OCI-LY7 (cell line): Measurements from ENCODE around the gene LTN1. TPM values are rescaled to one million over a fixed set of nuclear protein-coding genes. Genes with fewer than 3 reads are reported as not detected.

Source experiments
- BruUV-seq: library from RNA; stranded (reverse); fragments of 400-500 nt; replicated peaks from 2 replicates; lab custom pipeline; 2021; lab: Mats Ljungman, UMichigan
- CTCF ChIA-PET: fragments of 300-600 bp; sonication (Branson Sonifier 250); formaldehyde crosslinking; loops from one replicate; lab custom pipeline; 2022; ENCODE audit warnings: antibody characterized with exemption; ENCODE audit not compliant: unreplicated experiment; lab: Charles Lee
- POLR2A ChIA-PET: fragments of 300-600 bp; sonication (Branson Sonifier 250); formaldehyde crosslinking; loops from one replicate; lab custom pipeline; 2022; ENCODE audit warnings: antibody characterized with exemption; lab: Charles Lee
- DNase-seq: peaks from one replicate; pipeline ENCODE4 v3.0.0-alpha.2; 2015; ENCODE audit warnings: low spot score
- H2AFZ ChIP-seq: fragments of 200-600 bp; sonication (generic), shearing (Covaris generic); 2 replicates; pipeline ENCODE4 v1.6.1; 2014; ENCODE audit warnings: mild to moderate bottlenecking, antibody characterized with exemption, low read length, moderate library complexity
- H3K27ac ChIP-seq: fragments of 200-600 bp; sonication (generic); 2 replicates; pipeline ENCODE4 v1.5.1; 2014; ENCODE audit warnings: mixed run types, low read depth, mild to moderate bottlenecking, moderate library complexity, low read length, inconsistent platforms; ENCODE audit not compliant: poor library complexity, severe bottlenecking
- H3K36me3 ChIP-seq: fragments of 200-600 bp; sonication (generic); 2 replicates; pipeline ENCODE4 v1.6.1; 2014; ENCODE audit warnings: mild to moderate bottlenecking, antibody characterized with exemption, low read length, moderate library complexity, mixed read lengths; ENCODE audit not compliant: insufficient read depth
- H3K4me1 ChIP-seq: fragments of 200-600 bp; sonication (generic); 2 replicates; pipeline ENCODE4 v1.5.1; 2014; ENCODE audit warnings: mild to moderate bottlenecking, low read length; ENCODE audit not compliant: insufficient read depth, poor library complexity, severe bottlenecking
- H3K4me2 ChIP-seq: fragments of 200-600 bp; sonication (generic); 2 replicates; pipeline ENCODE4 v1.6.1; 2014; ENCODE audit warnings: mild to moderate bottlenecking, low read length
- H3K4me3 ChIP-seq: fragments of 200-600 bp; sonication (generic); 2 replicates; pipeline ENCODE4 v1.5.1; 2014; ENCODE audit warnings: mild to moderate bottlenecking, low read depth, low read length; ENCODE audit not compliant: poor library complexity, severe bottlenecking
- H3K79me2 ChIP-seq: fragments of 200-600 bp; sonication (generic); 2 replicates; pipeline ENCODE4 v1.6.1; 2016; ENCODE audit warnings: low read depth, mild to moderate bottlenecking, low read length, moderate library complexity, mixed read lengths; ENCODE audit not compliant: insufficient read depth
- H3K9me2 ChIP-seq: fragments of 200-600 bp; sonication (generic); 2 replicates; pipeline ENCODE4 v1.6.1; 2016; ENCODE audit warnings: mild to moderate bottlenecking, low read length, mixed read lengths; ENCODE audit not compliant: insufficient read depth
- H3K9me3 ChIP-seq: fragments of 200-600 bp; sonication (generic); 2 replicates; pipeline ENCODE4 v1.6.1; 2014; ENCODE audit warnings: mild to moderate bottlenecking, mixed run types, low read length, mixed read lengths
- H4K20me1 ChIP-seq: fragments of 200-600 bp; sonication (generic); 2 replicates; pipeline ENCODE4 v1.6.1; 2014; ENCODE audit warnings: mild to moderate bottlenecking, antibody characterized with exemption, low read length, moderate library complexity, mixed read lengths; ENCODE audit not compliant: insufficient read depth
- CTCF ChIP-seq: fragments of 200-600 bp; sonication (generic); conservative IDR thresholded peaks from 2 replicates; pipeline ENCODE4 v1.5.1; 2014; ENCODE audit warnings: mild to moderate bottlenecking, antibody characterized with exemption, low read length, moderate library complexity, mixed read lengths
- EZH2phosphoT487 ChIP-seq: fragments of 200-600 bp; sonication (generic); IDR thresholded peaks from 2 replicates; pipeline ENCODE4 v1.6.1; 2018; ENCODE audit warnings: low read depth, borderline replicate concordance, mild to moderate bottlenecking, mixed run types, antibody characterized with exemption, low read length, moderate library complexity, mixed read lengths
- intact Hi-C: fragments of 100-400 bp; cut with micrococcal nuclease; formaldehyde crosslinking; loops from one replicate; pipeline ENCODE4 v1.10.0; 2022; ENCODE audit not compliant: unreplicated experiment
- total RNA-seq, 2 experiments: library from RNA; depleted of rRNA in 1 of 2; stranded (reverse); fragments of >200 nt in 1 of 2; shearing (Covaris generic) in 1 of 2; gene quantifications; 2 replicates each; pipeline ENCODE4 v1.2.3, GENCODE V29; 2014 to 2022

LTN1 gene
- total RNA-seq, 2 experiments from 2014 or later: 18.4 to 32.6 TPM

DNA sequence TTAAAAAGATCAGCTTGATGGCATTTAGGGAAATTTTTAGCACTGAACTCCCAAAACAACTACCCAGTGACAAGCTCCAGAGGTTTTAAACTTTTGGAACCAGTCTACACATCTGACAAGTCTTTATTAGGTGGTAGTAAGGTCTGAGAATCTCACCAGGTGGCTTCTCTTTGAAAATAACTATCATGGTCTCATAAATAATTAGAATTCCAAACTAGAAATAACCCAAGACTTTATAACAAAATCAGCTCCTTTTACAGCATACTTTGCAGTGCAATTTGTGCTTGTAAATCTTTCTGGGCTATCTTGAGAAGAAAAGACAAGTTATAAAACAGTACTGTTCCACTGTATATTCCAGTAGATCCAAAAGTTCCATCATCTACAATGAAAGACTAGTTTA lies 108.7 kb downstream of the LTN1 start:
- peaks cover 6% of the 10 kb centered on the region; the same call in 1 of the 2 replicates for H3K9me3 ChIP-seq
- no peak for DNase-seq
- no peak overlapping the region for H3K27ac ChIP-seq
- no peaks in the 10 kb centered on the region; the same call in 1 of the 2 replicates for H3K36me3 ChIP-seq
- intact Hi-C loops: no loop called here
- peak overlapping the region; percentile 57 for H3K4me2 ChIP-seq
- H3K79me2 ChIP-seq: no peaks in the 10 kb centered on the region
- H2AFZ ChIP-seq: peak overlapping the region; percentile 71; the same call in 1 of the 2 replicates
- H3K4me3 ChIP-seq: peak overlapping the region; percentile 67
- CTCF ChIA-PET: no interaction called here
- no peak for TF ChIP-seq CTCF
- no peak for TF ChIP-seq EZH2phosphoT487
- POLR2A ChIA-PET: interaction anchor here (0.9 to 3.1 kb wide), 8 partner anchors 12 to 190 kb away, joined by 3 to 15 read pairs (median 3); partner anchors contain the start of gene CCT8
- no peaks in the 10 kb centered on the region for H3K9me2 ChIP-seq
- BruUV-seq: no TSS peak
- H3K4me1 ChIP-seq: peaks cover 11% of the 10 kb centered on the region
- H4K20me1 ChIP-seq: no peaks in the 10 kb centered on the region

GRCh38 chr21:28882345-28882744 lies 110.3 kb downstream of the LTN1 start:
- Histone ChIP-seq H3K4me1 (peaks cover 11% of the 10 kb centered on the region), H3K9me2 (no peaks in the 10 kb centered on the region), H3K4me2 (no peak overlapping the region), H3K4me3 (no peak overlapping the region), H4K20me1 (no peaks in the 10 kb centered on the region), H3K27ac (no peak overlapping the region), H3K79me2 (no peaks in the 10 kb centered on the region), H2AFZ (no peak overlapping the region), H3K36me3 (no peaks in the 10 kb centered on the region; the same call in 1 of the 2 replicates), H3K9me3 (peaks cover 6% of the 10 kb centered on the region; the same call in 1 of the 2 replicates)
- CTCF ChIA-PET: no interaction called here
- POLR2A ChIA-PET: interaction anchor here (0.5 to 3.1 kb wide), 3 partner anchors 10 to 33 kb away, joined by 3 to 15 read pairs (median 4); no protein-coding TSS in a partner anchor
- no peak for DNase-seq
- TF ChIP-seq EZH2phosphoT487 (no peak), CTCF (no peak)
- no TSS peak for BruUV-seq
- intact Hi-C loops: no loop called here

Other genes starting within 250 kb of the LTN1 start
- gene RWDD2B, start 26.5 kb upstream of the LTN1 start, total RNA-seq (2014; rRNA removed; shearing (Covaris generic)): 5.0 and 7.5 TPM in 2 replicates
- 16.1 and 17.4 TPM in 2 replicates for gene RWDD2B, start 26.5 kb upstream of the LTN1 start, total RNA-seq (2022)
- 22.8 and 23.1 TPM in 2 replicates for gene USP16, start 31.8 kb upstream of the LTN1 start, total RNA-seq (2014; rRNA removed; shearing (Covaris generic))
- gene USP16, start 31.8 kb upstream of the LTN1 start, total RNA-seq (2022): 34.2 and 35.4 TPM in 2 replicates
- 229 and 240 TPM in 2 replicates for gene CCT8, start 80.8 kb upstream of the LTN1 start, total RNA-seq (2014; rRNA removed; shearing (Covaris generic))
- 332 and 375 TPM in 2 replicates for gene CCT8, start 80.8 kb upstream of the LTN1 start, total RNA-seq (2022)
- gene MAP3K7CL, start 137.8 kb upstream of the LTN1 start, total RNA-seq (2014; rRNA removed; shearing (Covaris generic)): 2.1 and 7.8 TPM in 2 replicates
- 13.0 TPM in 2 replicates for gene MAP3K7CL, start 137.8 kb upstream of the LTN1 start, total RNA-seq (2022)